GM21825 (cell line): ENCODE results near the gene FXYD5.
"Not testable (repeated sequence)": the region's sequence is repeated elsewhere in the genome, so short reads cannot be mapped to it uniquely, and the experiment has no call there.

ENCODE experiments used
- ATAC-seq: cut with Tn5 transposase; IDR thresholded peaks from one replicate; pipeline ENCODE4 v1.9.1; 2021; ENCODE audit warnings: mild to moderate bottlenecking, moderate library complexity; ENCODE audit not compliant: unreplicated experiment

The FXYD5 gene

GRCh38 chr19:35136977-35137702 is 17.4 kb upstream of the FXYD5 start:
- no peak for ATAC-seq

GRCh38 chr19:35138305-35138892 is 16.1 kb upstream of the FXYD5 start, which contains the start of gene FXYD1:
TSS of gene FXYD1 (plus strand) at chr19:35138824. CDS start at chr19:35140080, 1,256 bp downstream.
- ATAC-seq, result no peak

- ATAC-seq, result no peak
These were observed 14.2 kb upstream of the FXYD5 start for GRCh38 chr19:35140207-35140961.

- peak; percentile 58 for ATAC-seq
These were observed 13.3 kb upstream of the FXYD5 start for GRCh38 chr19:35140962-35141836.

- no peak for ATAC-seq
These were observed 12.5 kb upstream of the FXYD5 start for GRCh38 chr19:35141837-35142605.

- no peak for ATAC-seq
These were observed 11.8 kb upstream of the FXYD5 start for GRCh38 chr19:35142606-35143230.

DNA sequence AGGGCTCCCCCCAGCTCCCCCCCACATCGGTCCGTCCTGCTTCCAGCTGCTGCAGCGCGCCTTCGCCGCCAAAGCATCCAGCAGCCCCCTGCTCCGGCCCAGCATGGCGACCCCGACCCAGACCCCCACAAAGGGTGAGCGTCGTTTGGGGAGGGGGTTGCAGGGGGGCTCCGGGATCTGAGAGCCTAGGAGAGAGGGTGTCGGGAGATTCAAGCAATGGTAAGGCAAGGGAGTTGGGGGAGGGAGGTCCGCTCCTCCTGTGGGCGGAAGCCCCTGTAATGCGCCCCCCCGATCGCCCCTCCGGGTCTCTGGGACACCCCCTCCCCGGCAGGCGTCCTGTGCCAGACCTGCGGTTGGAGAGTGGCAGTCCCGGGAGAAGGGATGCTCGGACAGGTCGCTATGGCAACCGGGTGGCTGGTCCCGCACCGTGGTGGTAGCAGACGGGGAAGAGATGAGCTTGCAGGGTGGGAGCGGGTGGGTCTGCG is 11.3 kb upstream of the FXYD5 start, which contains the start of gene FXYD7:
Gene FXYD7 (plus strand): TSS at position 25 of the 485 bp plus-strand sequence. CDS start 79 bp downstream, at position 104.
- ATAC-seq, result no peak

- ATAC-seq, result no peak
These were observed 10.7 kb upstream of the FXYD5 start for GRCh38 chr19:35143818-35144217.

DNA sequence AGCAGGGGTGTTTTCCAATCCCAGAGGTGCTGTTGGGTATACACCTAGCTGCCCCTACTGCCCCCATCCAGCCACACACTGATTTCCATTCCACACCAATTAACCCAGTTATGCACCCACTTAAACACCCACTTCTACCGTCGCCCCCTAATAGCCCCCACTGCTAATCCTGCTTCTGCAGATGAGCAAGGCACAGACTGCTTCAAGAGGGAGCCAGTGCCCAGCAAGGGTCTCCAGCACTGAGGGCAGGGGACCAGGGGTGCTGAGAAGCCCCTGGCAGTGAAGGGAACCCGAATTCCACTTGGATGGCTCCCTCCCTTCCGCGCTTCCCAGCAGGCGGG is 10.3 kb upstream of the FXYD5 start:
- ATAC-seq, result no peak

DNA sequence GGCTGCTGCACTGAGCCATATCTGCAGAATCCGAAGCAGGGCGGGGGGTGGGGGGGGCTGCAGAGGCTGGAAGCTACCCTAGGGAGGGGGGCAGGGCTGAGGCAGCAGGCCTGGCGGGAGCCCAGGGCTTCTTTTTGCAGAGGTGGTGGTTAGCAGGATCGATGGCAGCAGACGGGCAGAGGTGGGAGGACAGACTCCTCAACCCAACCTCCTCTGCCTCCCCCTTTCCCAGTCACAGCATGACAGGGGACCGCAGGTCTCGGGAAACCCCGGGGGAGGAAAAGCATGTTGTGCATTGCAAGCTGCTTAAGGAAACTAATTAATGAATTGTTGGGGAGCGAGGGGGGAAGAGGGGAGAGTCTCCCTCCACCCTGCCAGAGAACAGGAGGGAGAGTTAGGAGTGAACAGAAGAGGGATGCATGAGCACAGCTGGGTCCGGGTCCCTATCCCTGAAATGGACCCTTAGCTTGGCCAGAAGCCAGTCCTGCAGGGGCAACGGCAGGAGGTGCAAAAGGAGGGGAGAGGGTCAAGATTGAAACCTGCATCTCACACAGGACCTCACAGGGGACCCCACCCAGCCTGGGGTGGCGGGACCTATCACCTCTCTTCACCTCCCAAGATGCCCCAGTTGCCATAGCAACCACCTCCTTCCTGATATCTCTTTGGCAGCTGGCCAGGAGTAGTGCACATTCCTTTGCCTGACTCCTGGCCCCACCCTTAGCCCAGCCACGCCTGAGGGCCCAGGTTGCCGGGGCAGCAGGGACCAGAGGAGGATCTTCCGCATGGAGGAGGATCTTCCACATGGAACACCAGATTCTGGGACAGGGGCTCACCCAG is 9.7 kb upstream of the FXYD5 start:
- no peak for ATAC-seq

GRCh38 chr19:35146746-35147459 is 7.6 kb upstream of the FXYD5 start:
- no peak for ATAC-seq

- no peak for ATAC-seq
These were observed 5.1 kb upstream of the FXYD5 start for GRCh38 chr19:35149463-35149862.

DNA sequence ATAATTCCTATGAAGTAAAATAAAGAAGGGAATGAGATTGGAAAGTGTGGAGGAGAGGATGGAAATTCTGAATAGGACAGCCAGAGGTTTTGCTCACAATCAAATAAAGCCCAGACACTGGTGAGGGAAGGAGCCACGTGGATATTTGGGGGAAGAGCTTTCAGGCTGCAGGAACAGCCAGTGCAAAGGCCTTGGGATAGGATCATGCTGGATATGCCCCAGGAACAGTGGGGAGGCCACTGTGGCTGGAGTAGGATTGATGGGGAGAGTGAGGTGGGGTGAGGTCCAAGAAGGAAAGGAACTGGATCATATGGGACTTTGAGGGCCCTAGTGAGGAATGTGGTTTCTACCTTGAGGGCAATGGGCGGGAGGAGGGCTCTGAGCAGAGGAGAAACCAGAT is 4.1 kb upstream of the FXYD5 start:
- ATAC-seq, result no peak

DNA sequence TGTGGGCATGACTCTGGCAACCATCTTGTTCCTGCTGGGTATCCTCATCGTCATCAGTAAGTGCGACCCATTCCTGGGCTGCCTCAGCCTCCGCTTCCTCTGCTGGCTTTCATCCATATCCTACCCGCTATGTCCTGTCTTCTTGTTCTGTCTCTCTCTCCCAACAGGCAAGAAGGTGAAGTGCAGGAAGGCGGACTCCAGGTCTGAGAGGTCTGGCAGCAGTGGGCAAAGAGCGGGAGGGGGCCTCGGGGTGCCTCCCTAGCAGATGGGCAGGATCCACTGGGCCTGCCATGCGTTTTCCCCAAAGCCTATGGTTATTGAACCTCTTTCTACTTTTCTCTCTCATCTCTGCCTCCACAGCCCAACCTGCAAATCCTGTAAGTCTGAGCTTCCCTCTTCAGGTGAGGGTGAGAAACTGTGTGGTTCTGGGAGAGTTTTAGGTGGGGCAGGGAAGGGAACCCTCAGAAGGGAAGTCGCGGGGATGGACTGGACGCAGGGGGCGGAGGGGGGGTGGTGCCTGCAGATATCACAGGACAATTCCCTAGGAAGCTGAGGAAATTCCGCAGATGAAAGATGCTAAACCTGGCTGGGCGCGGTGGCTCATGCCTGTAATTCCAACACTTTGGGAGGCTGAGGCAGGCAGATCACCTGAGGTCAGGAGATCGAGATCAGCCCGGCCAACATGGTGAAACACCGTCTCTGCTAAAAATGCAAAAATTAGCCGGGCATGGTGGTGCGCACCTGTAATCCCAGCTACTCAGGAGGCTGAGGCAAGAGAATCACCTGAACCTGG is 3.1 kb upstream of the FXYD5 start:
- ATAC-seq, result no peak

DNA sequence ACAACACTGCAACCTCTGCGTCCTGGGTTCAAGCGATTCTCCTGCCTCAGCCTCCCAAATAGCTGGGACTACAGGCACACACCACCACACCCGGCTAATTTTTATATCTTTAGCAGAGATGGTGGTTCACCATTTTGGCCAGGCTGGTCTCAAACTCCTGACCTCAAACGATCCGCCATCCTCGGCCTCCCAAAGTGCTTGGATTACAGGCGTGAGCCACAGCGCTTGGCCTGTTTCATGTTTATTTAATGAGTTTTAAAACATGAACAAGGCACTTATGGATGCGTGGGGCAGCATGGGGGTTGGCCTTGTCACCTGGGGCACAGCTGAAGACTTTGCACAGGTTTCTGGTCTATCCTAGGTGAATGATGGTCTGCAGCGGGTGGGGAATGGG is 1.4 kb upstream of the FXYD5 start:
- ATAC-seq, result not testable (repeated sequence)

- ATAC-seq, result peak; percentile 45
These were observed 622 bp upstream of the FXYD5 start for GRCh38 chr19:35153701-35154524.
